ENCODE results near the gene MNDA.

Gene MNDA

GRCh38 chr1:158893654-158894053, 62.5 kb downstream of the MNDA start:
- H3K79me2 ChIP-seq (ENCODE audit: insufficient read depth, low read length): no peaks in the 10 kb centered on the region
- H3K9me3 ChIP-seq (ENCODE audit: low read length): 0 out of 2 replicates have a peak, but pooled peaks cover 3% of the 10 kb centered on the region
- no peaks in the 10 kb centered on the region for H3K4me1 ChIP-seq (ENCODE audit: insufficient read depth, low read length, severe bottlenecking)
- no peaks in the 10 kb centered on the region for H3F3A ChIP-seq (ENCODE audit: insufficient read depth, low read length)
- H3K9me2 ChIP-seq (ENCODE audit: low read depth, low read length): no peaks in the 10 kb centered on the region
- no peaks in the 10 kb centered on the region for H4K20me1 ChIP-seq (ENCODE audit: insufficient read depth, low read length)
- no peaks in the 10 kb centered on the region for H3K36me3 ChIP-seq (ENCODE audit: insufficient read depth, low read length)
- TF ChIP-seq EZH2 (IDR thresholded peaks at IDR 0.05; ENCODE audit: borderline replicate concordance, low read length): no peak
- no peak for TF ChIP-seq CTCF (IDR thresholded peaks at IDR 0.05; ENCODE audit: low read length)
- H3K4me2 ChIP-seq (ENCODE audit: low read length): no peak overlapping the region
- no peak overlapping the region for H3K9ac ChIP-seq (ENCODE audit: low read length)
- no peaks in the 10 kb centered on the region for H3K27me3 ChIP-seq (ENCODE audit: insufficient read depth, low read length)
- H3K4me3 ChIP-seq (ENCODE audit: low read depth, low read length, poor library complexity, severe bottlenecking): no peak overlapping the region
- no peak overlapping the region for H3K27ac ChIP-seq (ENCODE audit: low read depth, low read length, poor library complexity, severe bottlenecking)
- no peak overlapping the region for H2AFZ ChIP-seq (ENCODE audit: low read length)

GRCh38 chr1:158898722-158899121, 67.6 kb downstream of the MNDA start:
- no peak overlapping the region for H3K4me2 ChIP-seq (ENCODE audit: low read length)
- H4K20me1 ChIP-seq (ENCODE audit: insufficient read depth, low read length): no peaks in the 10 kb centered on the region
- H3K9me3 ChIP-seq (ENCODE audit: low read length): 0 out of 2 replicates have a peak, but pooled peaks cover 3% of the 10 kb centered on the region
- H3K9me2 ChIP-seq (ENCODE audit: low read depth, low read length): no peaks in the 10 kb centered on the region
- no peak overlapping the region for H3K27ac ChIP-seq (ENCODE audit: low read depth, low read length, poor library complexity, severe bottlenecking)
- H3F3A ChIP-seq (ENCODE audit: insufficient read depth, low read length): no peaks in the 10 kb centered on the region
- H3K4me1 ChIP-seq (ENCODE audit: insufficient read depth, low read length, severe bottlenecking): no peaks in the 10 kb centered on the region
- no peaks in the 10 kb centered on the region for H3K36me3 ChIP-seq (ENCODE audit: insufficient read depth, low read length)
- TF ChIP-seq CTCF (IDR thresholded peaks at IDR 0.05; ENCODE audit: low read length): no peak
- no peak for TF ChIP-seq EZH2 (IDR thresholded peaks at IDR 0.05; ENCODE audit: borderline replicate concordance, low read length)
- H3K27me3 ChIP-seq (ENCODE audit: insufficient read depth, low read length): no peaks in the 10 kb centered on the region
- no peaks in the 10 kb centered on the region for H3K79me2 ChIP-seq (ENCODE audit: insufficient read depth, low read length)
- H2AFZ ChIP-seq (ENCODE audit: low read length): no peak overlapping the region
- H3K9ac ChIP-seq (ENCODE audit: low read length): no peak overlapping the region
- no peak overlapping the region for H3K4me3 ChIP-seq (ENCODE audit: low read depth, low read length, poor library complexity, severe bottlenecking)
